ENCODE results near the gene TES.
"Not testable (repeated sequence)": the region's sequence is repeated elsewhere in the genome, so short reads cannot be mapped to it uniquely, and the experiment has no call there.

The TES gene

GRCh38 chr7:116172353-116172752 is 38.0 kb upstream of the TES start:
- H2AFZ ChIP-seq (ENCODE audit: low read length, unreplicated experiment): no peak overlapping the region
- H3K79me2 ChIP-seq (ENCODE audit: control insufficient read depth, insufficient read depth, low read length, unreplicated experiment): no peaks in the 10 kb centered on the region
- H3K27ac ChIP-seq (ENCODE audit: low read depth, low read length): no peak overlapping the region
- H3K36me3 ChIP-seq (ENCODE audit: insufficient read depth, low read length): no peaks in the 10 kb centered on the region
- H3K4me3 ChIP-seq (ENCODE audit: low read depth, low read length): no peak overlapping the region
- no peaks in the 10 kb centered on the region for H3K27me3 ChIP-seq (ENCODE audit: insufficient read depth, low read length)
- H3K4me1 ChIP-seq (ENCODE audit: control insufficient read depth, insufficient read depth, low read length, unreplicated experiment): peaks cover 31% of the 10 kb centered on the region

- Histone ChIP-seq H3K27ac (ENCODE audit: low read depth, low read length) (no peak overlapping the region), H3K79me2 (ENCODE audit: control insufficient read depth, insufficient read depth, low read length, unreplicated experiment) (no peaks in the 10 kb centered on the region), H3K27me3 (ENCODE audit: insufficient read depth, low read length) (no peaks in the 10 kb centered on the region), H3K36me3 (ENCODE audit: insufficient read depth, low read length) (no peaks in the 10 kb centered on the region), H3K4me1 (ENCODE audit: control insufficient read depth, insufficient read depth, low read length, unreplicated experiment) (peaks cover 29% of the 10 kb centered on the region), H2AFZ (ENCODE audit: low read length, unreplicated experiment) (no peak overlapping the region), H3K4me3 (ENCODE audit: low read depth, low read length) (no peak overlapping the region)
These were observed 37.0 kb upstream of the TES start for GRCh38 chr7:116173051-116174028.

- H3K27me3 ChIP-seq (ENCODE audit: insufficient read depth, low read length); H3K79me2 ChIP-seq (ENCODE audit: control insufficient read depth, insufficient read depth, low read length, unreplicated experiment); H2AFZ ChIP-seq (ENCODE audit: low read length, unreplicated experiment); H3K27ac ChIP-seq (ENCODE audit: low read depth, low read length); H3K4me3 ChIP-seq (ENCODE audit: low read depth, low read length); H3K36me3 ChIP-seq (ENCODE audit: insufficient read depth, low read length): not testable (repeated sequence)
- peaks cover 17% of the 10 kb centered on the region for H3K4me1 ChIP-seq (ENCODE audit: control insufficient read depth, insufficient read depth, low read length, unreplicated experiment)
These were observed 35.2 kb upstream of the TES start for GRCh38 chr7:116175095-116175494.

- Histone ChIP-seq H3K27ac (ENCODE audit: low read depth, low read length) (peak overlapping the region; percentile 54; the same call in 1 of the 2 replicates), H3K79me2 (ENCODE audit: control insufficient read depth, insufficient read depth, low read length, unreplicated experiment) (no peaks in the 10 kb centered on the region), H3K27me3 (ENCODE audit: insufficient read depth, low read length) (no peaks in the 10 kb centered on the region), H3K4me3 (ENCODE audit: low read depth, low read length) (no peak overlapping the region), H3K4me1 (ENCODE audit: control insufficient read depth, insufficient read depth, low read length, unreplicated experiment) (peaks cover 15% of the 10 kb centered on the region), H2AFZ (ENCODE audit: low read length, unreplicated experiment) (peak overlapping the region; percentile 74), H3K36me3 (ENCODE audit: insufficient read depth, low read length) (no peaks in the 10 kb centered on the region)
These were observed 34.1 kb upstream of the TES start for GRCh38 chr7:116176226-116176625.

GRCh38 chr7:116177009-116177408 is 33.3 kb upstream of the TES start:
- H3K36me3 ChIP-seq (ENCODE audit: insufficient read depth, low read length): no peaks in the 10 kb centered on the region
- H3K27me3 ChIP-seq (ENCODE audit: insufficient read depth, low read length): no peaks in the 10 kb centered on the region
- peaks cover 13% of the 10 kb centered on the region for H3K4me1 ChIP-seq (ENCODE audit: control insufficient read depth, insufficient read depth, low read length, unreplicated experiment)
- peak overlapping the region; percentile 74 for H2AFZ ChIP-seq (ENCODE audit: low read length, unreplicated experiment)
- no peaks in the 10 kb centered on the region for H3K79me2 ChIP-seq (ENCODE audit: control insufficient read depth, insufficient read depth, low read length, unreplicated experiment)
- H3K4me3 ChIP-seq (ENCODE audit: low read depth, low read length): peak overlapping the region; percentile 41
- H3K27ac ChIP-seq (ENCODE audit: low read depth, low read length): peak overlapping the region; percentile 54

GRCh38 chr7:116180302-116180701 is 30.0 kb upstream of the TES start:
- no peaks in the 10 kb centered on the region for H3K36me3 ChIP-seq (ENCODE audit: insufficient read depth, low read length)
- H3K4me1 ChIP-seq (ENCODE audit: control insufficient read depth, insufficient read depth, low read length, unreplicated experiment): peaks cover 13% of the 10 kb centered on the region
- H3K27ac ChIP-seq (ENCODE audit: low read depth, low read length): no peak overlapping the region
- H2AFZ ChIP-seq (ENCODE audit: low read length, unreplicated experiment): no peak overlapping the region
- H3K27me3 ChIP-seq (ENCODE audit: insufficient read depth, low read length): no peaks in the 10 kb centered on the region
- no peak overlapping the region for H3K4me3 ChIP-seq (ENCODE audit: low read depth, low read length)
- H3K79me2 ChIP-seq (ENCODE audit: control insufficient read depth, insufficient read depth, low read length, unreplicated experiment): no peaks in the 10 kb centered on the region

GRCh38 chr7:116182023-116182422 is 28.3 kb upstream of the TES start:
- no peak overlapping the region for H3K4me3 ChIP-seq (ENCODE audit: low read depth, low read length)
- no peaks in the 10 kb centered on the region for H3K36me3 ChIP-seq (ENCODE audit: insufficient read depth, low read length)
- H3K27ac ChIP-seq (ENCODE audit: low read depth, low read length): no peak overlapping the region
- no peaks in the 10 kb centered on the region for H3K79me2 ChIP-seq (ENCODE audit: control insufficient read depth, insufficient read depth, low read length, unreplicated experiment)
- no peak overlapping the region for H2AFZ ChIP-seq (ENCODE audit: low read length, unreplicated experiment)
- peaks cover 5% of the 10 kb centered on the region for H3K4me1 ChIP-seq (ENCODE audit: control insufficient read depth, insufficient read depth, low read length, unreplicated experiment)
- H3K27me3 ChIP-seq (ENCODE audit: insufficient read depth, low read length): no peaks in the 10 kb centered on the region

- Histone ChIP-seq H3K27ac (ENCODE audit: low read depth, low read length) (no peak overlapping the region), H3K4me3 (ENCODE audit: low read depth, low read length) (no peak overlapping the region)
These were observed 24.9 kb upstream of the TES start for GRCh38 chr7:116185450-116185849.

GRCh38 chr7:116185956-116186355 is 24.4 kb upstream of the TES start:
- Histone ChIP-seq H2AFZ (ENCODE audit: low read length, unreplicated experiment) (no peak overlapping the region), H3K36me3 (ENCODE audit: insufficient read depth, low read length) (no peaks in the 10 kb centered on the region), H3K27me3 (ENCODE audit: insufficient read depth, low read length) (no peaks in the 10 kb centered on the region), H3K4me1 (ENCODE audit: control insufficient read depth, insufficient read depth, low read length, unreplicated experiment) (no peaks in the 10 kb centered on the region), H3K4me3 (ENCODE audit: low read depth, low read length) (no peak overlapping the region), H3K27ac (ENCODE audit: low read depth, low read length) (no peak overlapping the region), H3K79me2 (ENCODE audit: control insufficient read depth, insufficient read depth, low read length, unreplicated experiment) (no peaks in the 10 kb centered on the region)

More at GRCh38 chr7:116185450-116185849, 24.9 kb upstream of the TES start:
- H3K4me1 ChIP-seq (ENCODE audit: control insufficient read depth, insufficient read depth, low read length, unreplicated experiment): no peaks in the 10 kb centered on the region
- H3K79me2 ChIP-seq (ENCODE audit: control insufficient read depth, insufficient read depth, low read length, unreplicated experiment): no peaks in the 10 kb centered on the region
- H3K27me3 ChIP-seq (ENCODE audit: insufficient read depth, low read length): no peaks in the 10 kb centered on the region
- H2AFZ ChIP-seq (ENCODE audit: low read length, unreplicated experiment): no peak overlapping the region
- H3K36me3 ChIP-seq (ENCODE audit: insufficient read depth, low read length): no peaks in the 10 kb centered on the region

GRCh38 chr7:116187400-116187799 is 22.9 kb upstream of the TES start:
- Histone ChIP-seq H3K79me2 (ENCODE audit: control insufficient read depth, insufficient read depth, low read length, unreplicated experiment) (no peaks in the 10 kb centered on the region), H3K27ac (ENCODE audit: low read depth, low read length) (no peak overlapping the region), H2AFZ (ENCODE audit: low read length, unreplicated experiment) (no peak overlapping the region), H3K4me3 (ENCODE audit: low read depth, low read length) (no peak overlapping the region), H3K4me1 (ENCODE audit: control insufficient read depth, insufficient read depth, low read length, unreplicated experiment) (no peaks in the 10 kb centered on the region), H3K36me3 (ENCODE audit: insufficient read depth, low read length) (no peaks in the 10 kb centered on the region), H3K27me3 (ENCODE audit: insufficient read depth, low read length) (no peaks in the 10 kb centered on the region)

All from ACC112 (cell line).